ENCODE results near the gene NBL1. TPM values are rescaled to one million over a fixed set of nuclear protein-coding genes. Genes with fewer than 3 reads are reported as not detected.

The NBL1 gene
- 47.3 and 60.2 TPM in 2 replicates for total RNA-seq

DNA sequence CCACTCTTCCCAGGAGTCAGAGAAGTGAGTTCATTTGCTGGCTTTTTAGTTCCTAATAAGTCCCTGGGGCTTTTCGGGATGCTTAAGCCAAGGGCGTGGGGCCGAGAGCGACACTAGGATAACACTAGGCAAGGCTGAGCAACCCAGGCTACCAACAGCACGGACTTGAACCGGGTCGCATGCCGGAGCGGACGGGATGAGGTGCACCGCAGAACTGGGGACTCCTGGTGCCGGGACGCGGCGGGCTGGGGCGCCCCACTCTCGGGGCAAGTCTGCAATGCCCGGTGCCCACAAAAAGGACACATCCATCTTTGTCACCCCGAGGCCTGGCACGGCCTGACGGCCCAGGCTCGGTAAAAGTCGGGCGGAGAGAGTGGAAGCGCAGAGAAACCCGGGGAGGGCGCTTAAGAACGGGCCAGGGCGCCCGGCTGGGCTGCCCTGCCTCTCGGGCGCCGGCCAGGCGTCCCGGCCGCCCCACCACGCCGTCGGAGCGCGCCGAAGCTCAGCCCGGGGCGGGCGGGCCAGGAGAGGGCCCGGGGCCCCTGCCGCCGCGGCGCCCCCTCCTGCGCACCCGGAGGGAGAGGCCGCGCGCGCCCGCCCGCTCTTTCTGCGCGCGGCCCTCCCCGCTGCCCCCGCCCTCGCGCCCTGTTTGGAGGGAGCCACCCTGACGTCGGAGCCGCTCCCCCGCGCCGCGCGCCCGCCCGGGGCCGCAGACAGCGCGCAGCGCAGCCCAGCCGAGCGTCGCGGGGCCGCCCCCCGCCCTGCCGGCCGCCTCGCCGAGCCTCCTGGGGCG is at the start of gene NBL1:
Gene NBL1 (plus strand): TSS at position 710 of the 793 bp plus-strand sequence. CDS start 10,720 bp downstream, outside the sequence.

GRCh38 chr1:19664453-19665185 is 20.5 kb downstream of the NBL1 start, which contains the start of gene HTR6:
Gene HTR6, plus strand, starts transcription at chr1:19664875. Its CDS starts 879 bp downstream, at chr1:19665754.

Other genes starting within 250 kb of the NBL1 start
- gene CAPZB, start 158.8 kb upstream of the NBL1 start, total RNA-seq = 88.8 and 110 TPM in 2 replicates
- not detected in 2 replicates for gene HTR6, start 20.6 kb downstream of the NBL1 start, total RNA-seq
- gene TMCO4, start 155.6 kb downstream of the NBL1 start, total RNA-seq = 6.5 and 6.9 TPM in 2 replicates
- gene RNF186, start 171.0 kb downstream of the NBL1 start, total RNA-seq = not detected in 2 replicates
- gene OTUD3, start 238.1 kb downstream of the NBL1 start, total RNA-seq = 6.2 and 6.7 TPM in 2 replicates